Medulla oblongata (tissue), 1 donor: ENCODE measurements around the gene INPP4B.

Experiments
- DNase-seq: peaks from one replicate; pipeline ENCODE4 v3.0.0-alpha.2; 2015; ENCODE audit errors: extremely low spot score

Gene INPP4B

DNA sequence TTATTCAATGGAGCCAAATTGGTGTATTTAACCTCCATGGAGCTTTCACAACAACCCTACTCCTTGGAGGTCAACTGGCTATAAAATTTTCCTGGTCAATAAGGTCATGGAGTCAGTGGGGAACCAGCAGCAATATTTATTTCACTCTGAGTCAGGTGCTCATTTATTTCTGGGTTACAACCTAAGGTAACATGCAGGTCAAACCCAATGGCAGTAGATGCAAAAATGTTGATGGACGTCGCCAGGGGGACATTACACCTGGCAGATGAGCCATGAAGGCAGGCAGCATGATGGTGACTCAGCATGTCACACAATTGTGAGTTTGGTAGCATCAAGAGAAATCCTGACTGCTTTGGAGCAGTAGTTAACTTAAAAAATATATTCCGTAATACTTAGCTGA lies 695.6 kb downstream of the INPP4B start:
- DNase-seq = no peak

DNA sequence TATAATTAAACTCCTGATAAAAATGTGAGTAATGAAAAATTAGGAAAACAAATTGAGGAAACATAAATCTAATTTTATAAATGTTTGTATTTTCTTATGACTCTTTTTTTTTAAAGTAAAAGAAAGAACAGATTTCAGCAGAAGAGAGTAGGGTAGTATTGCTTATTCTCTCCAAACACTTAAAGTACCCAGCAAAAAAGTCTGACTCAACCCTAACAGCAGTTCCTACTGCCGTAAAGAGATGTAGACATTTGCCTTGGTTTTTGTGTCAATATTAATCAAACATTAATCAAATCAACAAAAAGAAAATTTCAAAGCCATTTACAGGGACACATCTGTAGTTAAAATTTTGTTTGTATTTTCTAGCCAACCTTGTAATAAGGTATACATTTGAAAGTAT lies 701.3 kb downstream of the INPP4B start:
- no peak for DNase-seq

DNA sequence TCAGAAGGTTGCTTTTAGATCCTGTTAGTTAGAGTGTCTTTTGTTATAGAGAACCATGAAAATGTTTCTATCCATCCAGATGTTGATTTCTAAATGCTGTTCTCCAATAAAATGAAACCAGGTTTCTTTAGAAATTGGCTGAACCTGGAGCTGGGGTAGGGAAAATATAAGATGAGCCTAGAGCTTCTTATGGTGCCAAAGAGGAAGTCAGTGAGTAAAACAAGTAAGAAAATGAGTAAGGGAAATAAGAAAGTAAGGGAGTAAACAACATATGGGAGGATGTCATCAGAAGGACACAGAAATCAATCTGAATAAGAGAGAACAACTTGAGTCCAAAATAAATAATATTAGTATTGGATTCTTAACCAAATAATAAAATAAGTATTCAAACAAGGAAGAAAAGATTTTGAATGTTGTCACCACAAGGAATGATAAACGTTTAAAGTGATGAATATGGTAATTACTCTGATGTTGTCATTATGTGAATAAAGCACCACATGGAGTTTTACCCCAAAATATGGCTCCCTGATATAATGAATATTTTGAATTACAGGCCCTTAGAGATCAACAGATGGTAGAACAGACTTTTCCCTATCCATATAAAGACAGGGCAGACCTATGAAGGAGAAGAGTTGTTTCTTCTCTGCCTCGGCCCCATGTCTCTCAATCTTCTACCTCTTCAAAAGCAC lies 703.6 kb downstream of the INPP4B start:
- no peak for DNase-seq

GRCh38 chr4:142141224-142141623 lies 704.9 kb downstream of the INPP4B start:
- DNase-seq = no peak

DNA sequence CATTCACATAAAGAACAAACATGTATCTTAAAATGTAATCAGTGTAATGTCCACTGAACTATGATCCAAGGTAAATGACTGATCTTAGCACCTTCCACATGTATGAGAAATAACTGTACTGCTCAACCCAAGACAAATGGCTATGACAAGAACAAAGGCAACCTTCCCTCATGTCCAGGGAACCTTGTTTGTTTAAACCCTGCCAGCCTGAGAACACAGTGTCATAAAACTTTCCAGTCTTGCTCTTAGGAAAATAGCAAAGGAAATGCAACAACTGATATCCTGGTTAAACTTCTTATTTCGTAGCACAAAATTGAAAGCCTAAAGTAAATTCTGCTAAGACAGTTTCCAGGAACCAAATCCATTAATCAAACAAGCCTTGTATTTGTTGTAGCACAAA lies 715.4 kb downstream of the INPP4B start:
- DNase-seq = no peak

DNA sequence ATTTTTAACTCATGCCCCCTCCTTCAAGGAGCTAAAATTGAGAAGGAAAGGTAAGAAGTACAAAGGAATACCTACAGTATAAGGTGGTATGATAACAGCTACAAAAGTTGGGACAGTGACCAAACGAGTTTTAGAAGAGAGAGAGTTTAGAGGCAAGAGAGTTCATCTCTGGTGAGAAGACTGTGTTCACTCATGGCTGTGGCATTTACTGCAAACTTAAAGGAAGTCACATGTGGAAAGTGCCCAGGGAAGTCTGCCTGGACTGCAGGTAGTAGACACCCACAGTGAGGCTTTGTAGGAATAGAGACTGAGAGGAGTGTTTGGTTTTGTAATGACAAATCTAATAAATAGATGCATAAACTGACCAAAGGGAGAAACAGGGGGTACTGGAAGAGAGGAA lies 716.2 kb downstream of the INPP4B start:
- DNase-seq = no peak

DNA sequence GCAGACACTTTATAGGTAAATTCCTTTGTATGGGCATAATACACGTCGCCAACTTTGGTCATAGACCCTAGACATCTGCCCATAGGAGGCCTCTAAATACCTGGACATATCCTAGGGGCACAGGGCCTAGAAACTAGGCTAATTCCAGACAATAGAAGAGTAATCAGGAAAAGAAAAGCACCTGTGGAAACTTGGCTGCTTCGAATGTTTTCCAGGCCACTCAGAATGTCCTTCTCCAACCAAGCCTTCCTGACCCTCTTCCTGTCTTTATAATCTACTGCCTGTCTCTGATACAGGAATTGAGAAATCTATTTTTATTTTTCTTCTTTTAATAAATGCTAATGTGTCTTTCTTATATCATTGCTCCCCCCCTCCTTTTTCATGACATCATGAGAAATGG lies 716.6 kb downstream of the INPP4B start:
- DNase-seq = no peak

DNA sequence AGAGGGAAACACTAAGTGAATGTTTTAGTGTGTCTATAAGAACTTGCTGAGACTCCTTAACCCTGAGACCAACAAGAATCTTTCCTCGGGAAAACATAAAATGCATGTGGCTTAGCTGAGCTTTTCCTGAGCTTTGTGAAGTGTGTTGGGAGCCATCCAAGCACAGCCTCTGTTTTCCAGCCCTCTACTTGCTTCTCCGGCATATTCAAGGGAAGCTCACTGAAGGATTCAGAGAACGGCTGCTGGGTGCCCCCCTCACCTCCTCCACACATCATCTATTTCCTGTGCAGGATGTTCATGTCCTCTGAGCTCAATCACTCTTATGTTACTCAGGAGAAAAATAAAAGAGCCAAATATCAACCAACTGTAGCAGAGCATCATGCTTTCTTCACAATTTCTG lies 717.6 kb downstream of the INPP4B start:
- DNase-seq = peak; percentile 31

DNA sequence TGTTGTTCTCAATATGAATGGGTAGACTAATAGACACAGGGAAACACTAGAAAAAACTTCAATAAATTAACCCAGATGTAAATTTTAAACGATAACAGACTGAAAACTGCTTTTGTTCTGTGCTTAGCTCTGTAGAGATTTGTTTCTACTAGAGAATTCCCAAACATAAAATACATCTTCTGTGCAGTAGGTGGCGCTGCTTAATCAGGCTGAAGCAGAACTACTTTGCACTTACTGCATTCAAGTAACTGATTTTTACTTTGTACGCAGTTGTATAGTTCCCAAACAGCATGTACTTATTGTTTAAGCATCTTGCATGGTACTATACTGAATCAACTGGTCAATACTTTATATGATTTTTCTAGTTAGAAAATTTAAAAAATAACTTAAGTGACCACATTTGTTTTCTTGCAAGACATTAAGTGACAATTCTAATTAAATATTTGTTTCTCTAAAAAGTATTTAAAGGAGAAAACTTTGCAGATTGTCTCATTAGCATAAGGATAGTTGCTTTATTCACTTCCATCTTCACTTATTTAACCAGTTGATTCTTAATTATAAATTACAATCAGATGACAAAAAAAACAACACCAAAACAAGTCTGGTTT lies 719.1 kb downstream of the INPP4B start:
- peak; percentile 86 for DNase-seq

DNA sequence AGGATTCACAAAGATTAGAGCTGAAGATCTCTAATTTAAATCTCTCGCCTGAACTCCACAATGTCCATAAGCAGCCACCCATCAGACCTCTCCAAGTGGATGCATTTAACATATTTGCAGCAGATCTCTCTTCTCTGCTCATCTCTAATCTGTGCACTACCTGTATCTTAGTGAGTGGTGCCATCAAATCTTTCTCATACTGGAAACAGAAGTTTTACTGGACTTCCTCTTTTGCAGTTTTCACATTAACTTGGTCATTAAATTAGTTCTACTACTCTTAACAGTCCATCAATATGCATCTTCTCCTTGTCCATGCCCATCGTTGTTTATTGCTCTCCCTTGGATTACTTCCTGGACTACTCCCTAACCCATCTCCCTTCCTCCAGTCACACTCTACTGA lies 721.2 kb downstream of the INPP4B start:
- DNase-seq = no peak

- no peak for DNase-seq
These were observed 724.4 kb downstream of the INPP4B start for GRCh38 chr4:142121448-142122350.

- DNase-seq = no peak
These were observed 725.2 kb downstream of the INPP4B start for GRCh38 chr4:142120921-142121320.

- DNase-seq = no peak
These were observed 733.6 kb downstream of the INPP4B start for GRCh38 chr4:142112451-142112850.

DNA sequence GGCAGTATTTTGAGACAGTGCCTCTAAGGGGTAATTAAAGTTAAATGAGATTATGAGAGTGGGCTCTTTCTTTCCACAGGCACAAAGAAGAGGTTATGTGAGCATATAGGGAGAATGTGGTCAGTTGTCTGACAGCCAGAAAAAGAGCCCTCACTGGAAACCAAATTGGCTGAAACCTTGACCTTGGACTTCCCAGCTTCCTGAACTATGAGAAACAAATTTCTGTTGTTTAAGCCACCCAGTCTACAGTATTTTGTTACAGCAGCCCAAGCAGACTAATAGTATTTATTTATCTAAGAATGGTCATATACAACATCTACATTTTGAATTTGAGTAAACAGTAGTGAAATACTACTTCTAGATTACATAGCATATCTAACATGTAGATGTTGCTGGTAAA lies 736.0 kb downstream of the INPP4B start:
- no peak for DNase-seq

GRCh38 chr4:142104041-142104440 lies 742.1 kb downstream of the INPP4B start:
- no peak for DNase-seq

- no peak for DNase-seq
These were observed 744.7 kb downstream of the INPP4B start for GRCh38 chr4:142101401-142101800.

DNA sequence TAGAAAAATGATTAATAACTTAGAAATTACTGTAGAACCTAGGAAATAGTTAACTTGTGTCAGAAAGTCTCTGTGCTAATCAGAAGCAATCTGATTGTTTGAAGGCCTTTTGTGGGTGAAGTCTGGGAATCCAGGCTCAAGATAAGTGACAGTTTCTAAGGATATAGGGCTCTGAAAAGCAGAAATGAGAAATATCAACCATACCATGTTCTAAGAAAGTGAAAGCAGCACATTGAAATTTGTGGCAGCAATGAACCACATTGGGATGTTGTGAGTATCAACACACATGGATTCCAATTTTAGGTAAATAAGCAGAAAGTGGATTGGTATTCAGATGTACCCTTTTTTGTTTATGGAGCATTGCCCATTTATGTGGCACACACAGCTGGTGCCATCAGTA lies 745.2 kb downstream of the INPP4B start:
- DNase-seq = no peak

GRCh38 chr4:142098900-142099545 lies 747.1 kb downstream of the INPP4B start:
- no peak for DNase-seq

DNA sequence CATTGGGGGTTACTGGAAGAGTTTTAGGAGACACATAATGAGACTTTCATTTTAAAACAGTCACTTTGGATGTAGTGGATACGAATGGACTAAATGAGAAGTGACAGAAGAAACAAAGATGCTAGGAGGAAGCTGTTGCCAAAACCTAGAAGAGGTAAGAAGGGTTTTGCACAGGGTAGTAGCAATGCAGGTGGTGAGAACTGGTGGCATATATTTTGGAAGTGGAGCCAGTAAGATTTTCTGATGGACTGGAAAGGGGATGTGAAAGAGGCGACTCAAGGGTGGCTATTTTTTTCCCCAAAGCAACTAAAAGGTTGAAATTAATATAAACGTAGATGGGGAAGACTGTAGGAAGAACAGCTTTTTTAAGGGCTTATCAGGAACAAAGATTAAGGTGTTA lies 747.7 kb downstream of the INPP4B start:
- no peak for DNase-seq

DNA sequence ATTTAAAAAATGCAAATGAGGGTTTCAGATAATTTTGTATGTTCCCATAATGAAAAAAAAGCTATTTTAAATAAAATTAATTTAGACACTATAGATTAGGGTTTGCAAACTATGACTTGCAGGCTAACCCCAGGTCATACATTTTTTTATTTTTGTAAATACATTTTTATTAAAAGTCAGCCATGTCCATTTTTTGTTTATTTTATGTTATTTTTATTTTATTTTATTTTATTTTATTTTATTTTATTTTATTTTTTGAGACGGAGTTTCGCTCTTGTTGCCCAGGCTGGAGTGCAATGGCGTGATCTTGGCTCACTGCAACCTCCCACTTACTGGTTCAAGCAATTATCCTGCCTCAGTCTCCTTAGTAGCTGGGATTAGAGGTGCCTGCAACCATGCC lies 749.1 kb downstream of the INPP4B start:
- no peak for DNase-seq

DNA sequence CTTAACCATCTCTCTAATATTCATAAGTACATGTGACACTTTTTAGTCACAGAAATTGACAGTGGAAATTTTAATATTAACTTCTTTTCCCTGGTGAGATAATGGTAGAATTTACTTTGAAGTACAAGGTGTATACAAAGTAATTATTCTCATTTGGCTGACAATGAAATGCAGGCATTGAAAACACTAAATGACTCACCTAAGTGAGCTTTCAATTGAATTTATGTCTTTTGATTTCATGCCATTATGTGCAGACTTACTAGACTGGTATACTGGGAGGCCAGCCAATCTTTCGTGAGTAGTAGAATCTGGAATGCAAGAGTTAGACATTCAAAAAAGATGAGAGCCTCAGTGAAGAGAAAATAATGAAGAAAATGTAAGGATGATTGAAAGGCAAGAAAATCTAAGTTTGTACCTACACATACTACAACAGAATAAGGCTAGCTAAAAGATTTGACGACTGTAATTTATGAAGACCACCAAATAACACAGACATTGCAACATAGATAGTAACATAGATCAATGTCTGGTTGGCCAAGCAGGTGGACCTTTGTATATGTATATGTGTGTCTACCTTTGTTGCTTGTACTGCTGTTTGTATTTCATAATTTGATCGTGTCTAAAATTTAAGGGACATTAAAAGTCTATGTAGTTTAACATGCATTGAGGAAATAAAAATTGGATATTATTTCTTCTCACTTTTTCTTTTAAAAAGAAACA lies 750.1 kb downstream of the INPP4B start:
- no peak for DNase-seq

GRCh38 chr4:142092941-142093340 lies 753.2 kb downstream of the INPP4B start:
- no peak for DNase-seq
